Adipocyte (in vitro differentiated cells): ENCODE results near the gene ANKH.

Source experiments
- DNase-seq: peaks from one replicate; pipeline ENCODE4 v3.0.0-alpha.2; 2015; ENCODE audit warnings: low read depth
- H3K27me3 ChIP-seq: replicated peaks from 2 replicates; pipeline ENCODE4 v1.7.0; 2013; ENCODE audit warnings: mild to moderate bottlenecking, low read length, moderate library complexity; ENCODE audit not compliant: control insufficient read depth, insufficient read depth
- H3K36me3 ChIP-seq: 2 replicates; pipeline ENCODE4 v1.7.0; 2013; ENCODE audit warnings: low read length, mild to moderate bottlenecking, moderate library complexity; ENCODE audit not compliant: control insufficient read depth, insufficient read depth, severe bottlenecking
- H3K4me1 ChIP-seq: 2 replicates; pipeline ENCODE4 v1.7.0; 2013; ENCODE audit warnings: mild to moderate bottlenecking, low read length, moderate library complexity; ENCODE audit not compliant: control insufficient read depth, insufficient read depth
- H3K4me3 ChIP-seq: 2 replicates; pipeline ENCODE4 v1.7.0; 2013; ENCODE audit warnings: mild to moderate bottlenecking, low read length, moderate library complexity
- H3K9ac ChIP-seq: 2 replicates; pipeline ENCODE4 v1.7.0; 2013; ENCODE audit warnings: mild to moderate bottlenecking, low read length, moderate library complexity
- H3K9me3 ChIP-seq: 2 replicates; pipeline ENCODE4 v1.7.0; 2013; ENCODE audit warnings: mild to moderate bottlenecking, low read length, moderate library complexity; ENCODE audit not compliant: control insufficient read depth

The ANKH gene

DNA sequence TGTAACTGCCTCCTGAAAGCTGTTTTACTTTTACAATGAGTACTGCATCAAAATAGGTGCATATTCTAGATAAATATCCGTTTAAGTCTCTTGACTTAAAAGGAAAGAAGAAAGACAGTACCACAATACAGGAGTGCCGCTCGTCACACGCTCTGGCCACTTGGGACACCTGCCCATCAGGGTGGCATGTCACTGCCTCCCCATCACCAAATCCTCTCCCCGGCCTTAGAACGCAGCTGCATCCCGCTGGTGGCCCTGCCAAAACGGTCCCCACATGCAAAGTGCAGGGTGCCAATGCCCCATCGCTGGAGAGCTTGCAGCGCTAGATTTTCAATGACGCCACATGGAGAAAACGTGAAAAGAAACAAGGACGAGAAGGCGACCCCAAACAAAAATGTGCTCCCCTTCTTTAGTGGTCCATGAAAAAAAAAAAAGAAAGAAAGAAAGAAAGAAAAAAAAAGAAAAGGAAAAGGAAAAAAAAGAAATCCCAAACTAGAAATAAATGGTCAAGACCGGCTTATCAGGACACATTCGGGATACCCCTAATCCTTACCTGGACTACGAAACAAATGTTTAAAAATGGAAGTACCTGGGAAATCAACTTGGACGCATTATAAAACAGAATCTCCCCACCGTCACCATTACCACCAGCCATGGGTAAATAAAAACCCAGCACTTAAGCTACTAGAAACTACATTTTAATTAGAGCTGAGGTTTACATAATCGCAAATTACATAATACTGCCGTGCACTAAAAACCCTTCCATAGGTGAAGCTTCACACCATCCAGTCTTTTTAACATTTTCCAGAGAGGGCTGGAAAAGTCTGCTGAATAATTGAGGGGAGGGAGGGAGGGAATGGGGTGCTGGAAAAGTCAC is 1.0 kb downstream of the ANKH start:
- DNase-seq: no peak

DNA sequence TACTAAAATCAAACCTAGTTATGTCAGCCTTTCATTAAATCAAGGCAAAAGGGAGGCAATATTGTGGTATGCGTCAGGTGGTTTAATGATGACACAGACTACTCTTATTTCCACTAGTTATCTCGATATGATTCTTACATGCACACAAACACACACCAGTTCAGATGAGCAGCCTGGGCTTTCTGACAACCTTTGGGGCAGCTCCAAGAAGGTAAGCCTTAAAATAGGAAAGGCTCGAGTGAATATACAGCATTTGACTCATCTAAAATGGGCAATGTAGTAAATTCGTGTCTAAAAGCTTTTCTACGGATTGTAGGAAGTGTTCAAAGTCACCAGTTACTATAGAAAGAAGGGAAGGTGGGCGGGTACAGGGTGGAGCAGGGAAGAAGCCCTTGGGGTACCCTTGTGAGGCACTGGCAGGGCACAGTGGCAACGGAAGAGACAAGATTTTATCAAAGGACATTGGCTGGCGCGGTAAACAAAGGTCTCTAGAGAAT is 1.9 kb downstream of the ANKH start:
- Histone ChIP-seq H3K27me3 (no peaks in the 10 kb centered on the region), H3K4me1 (peaks cover 15% of the 10 kb centered on the region), H3K9me3 (no peaks in the 10 kb centered on the region), H3K9ac (no peak overlapping the region), H3K4me3 (peak overlapping the region; percentile 88), H3K36me3 (no peaks in the 10 kb centered on the region)
- no peak for DNase-seq

More for the DNA sequence above, 1.0 kb downstream of the ANKH start:
- Histone ChIP-seq H3K36me3 (no peaks in the 10 kb centered on the region), H3K4me1 (peaks cover 15% of the 10 kb centered on the region), H3K9ac (peak overlapping the region; percentile 77), H3K9me3 (no peaks in the 10 kb centered on the region), H3K27me3 (no peaks in the 10 kb centered on the region), H3K4me3 (peak overlapping the region; percentile 88)

GRCh38 chr5:14869233-14869632 is 2.3 kb downstream of the ANKH start:
- Histone ChIP-seq H3K9me3 (no peaks in the 10 kb centered on the region), H3K36me3 (no peaks in the 10 kb centered on the region), H3K9ac (no peak overlapping the region), H3K27me3 (no peaks in the 10 kb centered on the region), H3K4me3 (no peak overlapping the region), H3K4me1 (peaks cover 15% of the 10 kb centered on the region)
- no peak for DNase-seq

DNA sequence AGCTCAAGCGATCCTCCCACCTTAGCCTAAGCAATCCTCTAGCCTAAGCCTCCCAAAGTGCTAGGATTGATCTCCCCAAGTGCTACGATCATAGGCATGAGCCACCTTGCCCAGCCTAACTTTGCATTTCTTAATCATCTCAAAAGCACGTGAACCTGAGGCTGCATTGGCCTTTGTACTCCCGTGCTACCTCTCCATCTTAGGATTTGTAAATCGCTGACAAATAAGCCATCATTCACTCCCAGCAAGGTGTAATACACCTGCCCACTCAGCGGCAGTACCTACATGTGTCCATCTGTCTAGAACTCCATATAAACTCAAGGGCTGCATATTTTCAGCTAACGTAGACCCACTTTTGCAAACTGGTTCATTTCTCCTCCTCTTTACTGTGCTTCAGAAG is 2.8 kb downstream of the ANKH start:
- Histone ChIP-seq H3K27me3 (no peaks in the 10 kb centered on the region), H3K4me1 (peaks cover 15% of the 10 kb centered on the region), H3K9me3 (no peaks in the 10 kb centered on the region), H3K4me3 (no peak overlapping the region), H3K9ac (no peak overlapping the region), H3K36me3 (no peaks in the 10 kb centered on the region)
- DNase-seq: no peak

GRCh38 chr5:14864181-14864812 is 7.3 kb downstream of the ANKH start:
- Histone ChIP-seq H3K9me3 (no peaks in the 10 kb centered on the region), H3K27me3 (no peaks in the 10 kb centered on the region), H3K9ac (no peak overlapping the region), H3K4me3 (no peak overlapping the region), H3K36me3 (no peaks in the 10 kb centered on the region), H3K4me1 (no peaks in the 10 kb centered on the region)
- no peak for DNase-seq

- Histone ChIP-seq H3K4me3 (no peak overlapping the region), H3K4me1 (no peaks in the 10 kb centered on the region), H3K36me3 (no peaks in the 10 kb centered on the region), H3K9ac (no peak overlapping the region), H3K27me3 (no peaks in the 10 kb centered on the region), H3K9me3 (no peaks in the 10 kb centered on the region)
- DNase-seq: no peak
These were observed 8.5 kb downstream of the ANKH start for GRCh38 chr5:14863105-14863504.

GRCh38 chr5:14861123-14861765 is 10.3 kb downstream of the ANKH start:
- no peak for DNase-seq
- H3K9ac ChIP-seq: no peak overlapping the region
- no peaks in the 10 kb centered on the region for H3K9me3 ChIP-seq
- no peaks in the 10 kb centered on the region for H3K27me3 ChIP-seq
- H3K4me3 ChIP-seq: no peak overlapping the region
- H3K4me1 ChIP-seq: no peaks in the 10 kb centered on the region
- H3K36me3 ChIP-seq: no peaks in the 10 kb centered on the region

GRCh38 chr5:14859980-14860379 is 11.6 kb downstream of the ANKH start:
- Histone ChIP-seq H3K9ac (no peak overlapping the region), H3K9me3 (no peaks in the 10 kb centered on the region), H3K4me1 (peaks cover 3% of the 10 kb centered on the region), H3K27me3 (no peaks in the 10 kb centered on the region), H3K36me3 (no peaks in the 10 kb centered on the region), H3K4me3 (no peak overlapping the region)
- DNase-seq: no peak

DNA sequence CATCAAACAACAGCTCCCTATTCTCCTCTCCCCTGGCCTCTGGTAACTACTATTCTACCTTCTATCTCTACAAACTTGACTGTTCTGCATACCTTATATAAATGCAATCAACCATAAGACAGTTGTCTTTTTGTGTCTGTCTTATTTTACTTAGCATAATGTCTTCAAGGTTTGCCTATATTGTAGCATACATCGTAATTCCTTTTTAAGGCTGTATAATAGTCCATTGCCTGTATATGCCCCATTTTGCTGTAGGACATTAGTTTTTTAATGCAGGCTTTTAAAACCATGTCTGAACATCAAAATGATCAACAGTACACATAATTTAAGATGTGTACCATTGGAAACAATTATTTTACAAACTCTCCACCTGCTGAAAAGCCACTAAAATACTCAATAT is 12.4 kb downstream of the ANKH start:
- Histone ChIP-seq H3K27me3 (no peaks in the 10 kb centered on the region), H3K4me1 (peaks cover 4% of the 10 kb centered on the region), H3K36me3 (no peaks in the 10 kb centered on the region), H3K4me3 (no peak overlapping the region), H3K9me3 (no peaks in the 10 kb centered on the region), H3K9ac (no peak overlapping the region)
- DNase-seq: no peak

DNA sequence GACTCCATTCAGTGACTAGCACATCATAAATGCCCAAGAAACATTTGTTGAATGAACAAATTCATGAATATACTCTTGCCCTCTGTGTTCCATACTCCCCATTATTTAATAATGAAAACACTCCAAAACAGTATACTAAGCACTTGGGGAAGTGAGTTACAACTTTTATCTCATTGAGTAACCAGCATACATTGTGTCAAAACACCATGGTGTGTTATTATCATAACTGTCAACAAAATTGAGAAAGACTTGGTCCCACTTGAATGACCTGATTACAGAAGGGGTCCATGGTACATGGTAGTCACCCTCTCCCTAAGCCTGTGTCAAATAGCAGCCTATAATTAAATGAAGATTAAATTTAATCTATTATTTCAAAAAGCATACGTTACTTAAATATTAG is 16.2 kb downstream of the ANKH start:
- no peaks in the 10 kb centered on the region for H3K27me3 ChIP-seq
- no peak for DNase-seq
- no peak overlapping the region for H3K4me3 ChIP-seq

DNA sequence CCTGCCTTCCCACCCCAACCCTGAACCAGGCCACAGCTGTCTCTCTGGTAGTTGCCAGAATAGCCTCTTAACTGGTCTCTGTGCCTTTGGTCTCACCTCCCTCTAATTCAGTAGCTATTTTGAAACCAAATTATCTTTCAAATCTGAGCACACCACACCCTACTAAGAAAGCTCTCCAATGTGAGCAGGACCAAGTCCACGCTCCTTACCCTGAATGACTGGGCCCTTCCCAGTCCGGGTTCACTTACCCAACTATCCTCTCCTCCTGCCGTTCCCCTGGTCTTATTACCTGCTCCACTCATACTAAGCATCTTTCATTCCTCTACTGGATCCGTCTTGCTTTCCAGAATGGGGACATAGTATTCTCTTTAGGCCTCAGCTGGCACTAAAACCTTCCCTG is 16.8 kb downstream of the ANKH start:
- H3K36me3 ChIP-seq: no peaks in the 10 kb centered on the region
- no peak overlapping the region for H3K4me3 ChIP-seq
- no peak overlapping the region for H3K9ac ChIP-seq
- H3K9me3 ChIP-seq: no peaks in the 10 kb centered on the region
- no peak for DNase-seq
- H3K4me1 ChIP-seq: peaks cover 4% of the 10 kb centered on the region
- no peaks in the 10 kb centered on the region for H3K27me3 ChIP-seq

More for the DNA sequence above, 16.2 kb downstream of the ANKH start:
- Histone ChIP-seq H3K9ac (no peak overlapping the region), H3K4me1 (peaks cover 4% of the 10 kb centered on the region), H3K9me3 (no peaks in the 10 kb centered on the region), H3K36me3 (no peaks in the 10 kb centered on the region)
